GM12864 (cell line): ENCODE data around the gene TBC1D22A.

ENCODE experiments used
- DNase-seq: peaks from one replicate; pipeline ENCODE4 v3.0.0-alpha.2; 2011; ENCODE audit warnings: low read depth
- H3K4me3 ChIP-seq: 2 replicates; pipeline ENCODE4 v1.5.1; 2011; ENCODE audit warnings: mild to moderate bottlenecking, low read depth, low read length, control low read depth
- CTCF ChIP-seq: IDR thresholded peaks from 2 replicates; pipeline ENCODE4 v1.5.1; 2011; ENCODE audit warnings: low read depth, mild to moderate bottlenecking, moderate library complexity, low read length, control low read depth, inconsistent platforms; ENCODE audit errors: missing control alignments

TBC1D22A gene

GRCh38 chr22:47152236-47152635, 389.8 kb downstream of the TBC1D22A start:
- no peak for DNase-seq
- no peak for TF ChIP-seq CTCF
- H3K4me3 ChIP-seq = no peak overlapping the region

- no peak overlapping the region for H3K4me3 ChIP-seq
- DNase-seq = no peak
- no peak for TF ChIP-seq CTCF
These were observed 390.5 kb downstream of the TBC1D22A start for GRCh38 chr22:47152938-47153337.

- no peak overlapping the region for H3K4me3 ChIP-seq
- no peak for TF ChIP-seq CTCF
- DNase-seq = no peak
These were observed 391.5 kb downstream of the TBC1D22A start for GRCh38 chr22:47153854-47154525.

- DNase-seq = no peak
- TF ChIP-seq CTCF = no peak
- H3K4me3 ChIP-seq = no peak overlapping the region
These were observed 392.2 kb downstream of the TBC1D22A start for GRCh38 chr22:47154621-47155081.

- DNase-seq = no peak
- no peak overlapping the region for H3K4me3 ChIP-seq
- no peak for TF ChIP-seq CTCF
These were observed 392.9 kb downstream of the TBC1D22A start for GRCh38 chr22:47155131-47155885.

- no peak for TF ChIP-seq CTCF
- no peak overlapping the region for H3K4me3 ChIP-seq
These were observed 393.5 kb downstream of the TBC1D22A start for GRCh38 chr22:47155912-47156311.

More at GRCh38 chr22:47155912-47156311, 393.5 kb downstream of the TBC1D22A start:
- no peak for DNase-seq
